ENCODE measurements around the gene RFFL.

RFFL gene

GRCh38 chr17:34996422-34997285, 66.9 kb downstream of the RFFL start:
- no peak overlapping the region for H3K9ac ChIP-seq (ENCODE audit: low read depth, low read length)
- H3K4me1 ChIP-seq (ENCODE audit: insufficient read depth, low read length), result no peaks in the 10 kb centered on the region
- H3K36me3 ChIP-seq (ENCODE audit: insufficient read depth, low read length), result peaks cover 68% of the 10 kb centered on the region
- H3K9me3 ChIP-seq (ENCODE audit: control insufficient read depth, insufficient read depth, low read length), result no peaks in the 10 kb centered on the region

- peaks cover 63% of the 10 kb centered on the region for H3K36me3 ChIP-seq (ENCODE audit: insufficient read depth, low read length)
- H3K9ac ChIP-seq (ENCODE audit: low read depth, low read length), result no peak overlapping the region
- H3K4me1 ChIP-seq (ENCODE audit: insufficient read depth, low read length), result no peaks in the 10 kb centered on the region
- no peaks in the 10 kb centered on the region for H3K9me3 ChIP-seq (ENCODE audit: control insufficient read depth, insufficient read depth, low read length)
These were observed 70.5 kb downstream of the RFFL start for GRCh38 chr17:34993031-34993430.

DNA sequence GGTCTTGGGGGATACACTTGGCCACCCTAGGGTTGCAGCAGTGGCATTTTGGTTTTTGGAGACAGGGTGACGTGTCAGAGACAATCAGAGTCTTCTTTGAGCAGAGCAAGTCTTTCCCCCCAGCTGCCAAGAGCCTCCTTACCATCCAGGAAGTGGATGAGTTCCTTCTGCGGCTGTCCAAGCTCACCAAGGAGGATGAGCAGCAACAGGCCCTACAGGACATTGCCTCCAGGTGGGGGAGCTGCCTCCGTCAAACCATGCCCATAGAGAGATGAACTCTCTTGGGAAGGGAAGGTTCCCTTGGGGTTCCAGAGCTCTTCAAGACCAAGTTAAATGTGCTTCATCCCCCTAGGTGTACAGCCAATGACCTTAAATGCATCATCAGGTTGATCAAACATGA, 71.9 kb downstream of the RFFL start:
- H3K36me3 ChIP-seq (ENCODE audit: insufficient read depth, low read length), result peaks cover 58% of the 10 kb centered on the region
- no peak overlapping the region for H3K9ac ChIP-seq (ENCODE audit: low read depth, low read length)
- H3K4me1 ChIP-seq (ENCODE audit: insufficient read depth, low read length), result no peaks in the 10 kb centered on the region
- H3K9me3 ChIP-seq (ENCODE audit: control insufficient read depth, insufficient read depth, low read length), result no peaks in the 10 kb centered on the region

DNA sequence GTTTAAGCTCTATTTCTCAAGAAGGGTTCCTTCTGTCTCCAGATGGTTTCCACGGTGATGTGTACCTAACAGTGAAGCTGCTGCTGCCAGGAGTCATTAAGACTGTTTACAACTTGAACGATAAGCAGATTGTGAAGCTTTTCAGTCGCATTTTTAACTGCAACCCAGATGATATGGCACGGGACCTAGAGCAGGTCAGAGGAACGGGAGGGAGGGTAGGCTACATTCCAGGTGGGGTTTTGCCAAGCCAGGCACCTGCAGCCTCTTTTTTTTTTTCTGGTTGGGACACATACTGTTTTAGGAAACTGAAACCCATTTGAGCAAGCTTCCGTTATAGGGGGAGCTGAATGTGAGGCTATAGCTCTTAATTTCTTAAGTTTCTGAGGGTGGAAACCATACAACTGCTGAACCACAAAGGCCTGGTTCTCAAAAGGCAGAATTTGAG, 72.6 kb downstream of the RFFL start:
- H3K36me3 ChIP-seq (ENCODE audit: insufficient read depth, low read length), result peaks cover 56% of the 10 kb centered on the region

DNA sequence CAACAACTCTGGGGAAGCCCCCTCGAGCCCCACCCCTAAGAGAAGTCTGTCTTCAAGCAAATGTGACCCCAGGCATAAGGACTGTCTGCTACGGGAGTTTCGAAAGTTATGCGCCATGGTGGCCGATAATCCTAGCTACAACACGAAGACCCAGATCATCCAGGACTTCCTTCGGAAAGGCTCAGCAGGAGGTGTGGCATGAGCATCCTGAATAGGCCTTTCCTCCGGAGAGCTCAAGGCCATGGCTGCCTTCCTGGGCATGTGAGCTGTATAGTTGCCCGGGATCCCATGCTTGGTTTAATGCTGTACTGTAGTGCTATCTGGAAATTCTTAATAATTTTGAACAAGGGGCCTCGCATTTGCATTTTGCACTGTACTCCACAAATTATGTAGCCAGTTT, 74.0 kb downstream of the RFFL start:
- Histone ChIP-seq H3K9me3 (ENCODE audit: control insufficient read depth, insufficient read depth, low read length) (no peaks in the 10 kb centered on the region), H3K36me3 (ENCODE audit: insufficient read depth, low read length) (peaks cover 44% of the 10 kb centered on the region), H3K4me1 (ENCODE audit: insufficient read depth, low read length) (no peaks in the 10 kb centered on the region), H3K9ac (ENCODE audit: low read depth, low read length) (no peak overlapping the region)

More for the DNA sequence above, 72.6 kb downstream of the RFFL start:
- no peaks in the 10 kb centered on the region for H3K4me1 ChIP-seq (ENCODE audit: insufficient read depth, low read length)
- no peak overlapping the region for H3K9ac ChIP-seq (ENCODE audit: low read depth, low read length)
- no peaks in the 10 kb centered on the region for H3K9me3 ChIP-seq (ENCODE audit: control insufficient read depth, insufficient read depth, low read length)

DNA sequence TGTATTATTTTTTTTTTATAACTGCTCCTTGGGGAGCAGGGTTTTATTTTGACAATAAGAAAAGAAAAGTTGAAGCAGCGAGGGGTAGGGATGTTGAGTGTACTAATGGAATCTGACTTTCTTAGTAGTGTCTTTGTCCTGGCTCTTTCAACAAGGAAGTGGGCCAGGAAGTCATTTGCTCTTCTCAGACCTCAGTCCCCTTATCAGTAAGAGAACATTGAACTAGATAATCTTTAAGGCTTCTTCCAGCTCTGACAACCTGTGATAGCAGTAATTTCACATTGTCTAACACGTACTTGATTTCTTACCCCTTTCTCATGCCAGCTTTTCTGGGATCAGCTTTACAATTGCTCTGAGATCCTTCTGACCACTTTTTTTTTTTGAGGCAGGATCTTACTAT, 74.9 kb downstream of the RFFL start:
- Histone ChIP-seq H3K9ac (ENCODE audit: low read depth, low read length) (no peak overlapping the region), H3K4me1 (ENCODE audit: insufficient read depth, low read length) (no peaks in the 10 kb centered on the region), H3K36me3 (ENCODE audit: insufficient read depth, low read length) (peaks cover 35% of the 10 kb centered on the region), H3K9me3 (ENCODE audit: control insufficient read depth, insufficient read depth, low read length) (no peaks in the 10 kb centered on the region)

- Histone ChIP-seq H3K4me1 (ENCODE audit: insufficient read depth, low read length) (no peaks in the 10 kb centered on the region), H3K36me3 (ENCODE audit: insufficient read depth, low read length) (peaks cover 34% of the 10 kb centered on the region), H3K9ac (ENCODE audit: low read depth, low read length) (no peak overlapping the region), H3K9me3 (ENCODE audit: control insufficient read depth, insufficient read depth, low read length) (no peaks in the 10 kb centered on the region)
These were observed 76.3 kb downstream of the RFFL start for GRCh38 chr17:34987232-34987631.

DNA sequence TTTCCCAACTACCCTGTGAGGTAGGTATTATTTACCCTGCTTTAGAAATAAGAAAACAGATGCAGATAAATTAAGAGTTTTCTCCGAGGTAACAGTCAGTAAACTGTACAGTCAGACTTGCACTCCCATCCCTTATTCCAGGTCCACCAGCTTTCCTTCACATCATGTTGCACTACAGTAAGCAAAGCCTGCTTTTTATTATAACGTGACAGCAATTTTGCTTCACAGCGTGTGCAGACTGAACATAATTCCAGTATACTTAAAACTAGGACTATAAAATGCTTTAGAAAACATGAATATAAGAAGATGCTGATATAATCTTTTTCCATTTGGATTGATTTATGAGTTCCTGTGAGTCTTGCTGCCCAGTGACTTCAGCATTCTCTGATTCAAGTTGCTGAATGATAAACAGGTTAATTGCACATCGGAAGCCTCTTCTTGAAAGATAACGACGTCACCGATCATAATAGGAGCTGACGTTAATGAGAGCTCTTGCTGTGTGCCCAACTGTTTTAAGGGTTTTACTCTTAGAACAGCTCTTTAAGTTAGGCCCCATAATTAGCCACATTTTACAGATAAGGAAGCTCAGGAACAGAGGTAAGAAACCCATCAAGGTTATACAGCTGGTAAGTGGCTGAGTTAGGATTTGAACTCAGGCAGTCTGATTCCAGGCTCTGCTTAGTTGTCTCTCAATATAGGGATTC, 81.8 kb downstream of the RFFL start:
- Histone ChIP-seq H3K4me1 (ENCODE audit: insufficient read depth, low read length) (no peaks in the 10 kb centered on the region), H3K9ac (ENCODE audit: low read depth, low read length) (peak overlapping the region; percentile 98), H3K36me3 (ENCODE audit: insufficient read depth, low read length) (peaks cover 17% of the 10 kb centered on the region), H3K9me3 (ENCODE audit: control insufficient read depth, insufficient read depth, low read length) (no peaks in the 10 kb centered on the region)

DNA sequence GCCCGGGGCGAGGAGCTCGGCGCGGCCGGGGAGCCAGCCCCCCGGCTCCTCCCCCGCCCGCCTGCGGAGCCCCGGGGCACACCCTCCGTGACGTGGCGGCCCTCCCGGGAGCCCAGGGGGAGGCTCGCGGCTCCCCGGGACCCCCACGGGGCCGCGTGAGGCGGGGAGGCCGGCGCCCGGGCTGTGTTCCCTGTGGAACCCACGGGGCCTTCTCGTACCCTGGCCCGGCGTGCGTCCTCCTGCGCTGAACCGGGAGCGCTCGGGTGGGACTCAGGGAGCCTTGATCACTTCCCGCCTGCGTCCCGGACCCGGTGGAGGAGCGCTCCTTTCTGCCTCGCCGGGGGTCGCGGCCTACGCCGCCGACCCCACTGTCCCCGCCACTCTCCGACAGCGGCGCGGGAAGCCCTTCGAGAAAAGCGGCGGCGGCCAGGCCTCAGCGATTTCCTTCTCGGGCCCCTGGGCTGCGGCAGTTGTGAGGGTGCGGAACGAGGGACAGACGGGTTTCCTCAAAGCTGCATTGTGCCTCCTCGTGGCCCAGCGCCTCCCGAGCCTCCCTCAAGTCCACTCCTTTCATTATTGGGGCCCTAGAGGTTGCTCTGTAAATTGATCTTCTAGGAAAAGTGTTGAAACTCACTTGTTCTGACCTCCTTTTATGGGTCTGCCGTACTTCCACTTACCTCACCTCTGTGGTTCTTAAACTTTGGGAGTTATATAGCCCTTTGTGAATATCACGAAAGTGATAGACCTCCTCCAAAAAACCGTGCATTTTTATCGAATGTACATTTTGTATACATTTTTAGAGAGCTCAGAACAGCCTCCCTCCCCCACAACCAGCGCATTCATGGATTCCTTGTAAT, 82.6 kb downstream of the RFFL start:
- Histone ChIP-seq H3K36me3 (ENCODE audit: insufficient read depth, low read length) (peaks cover 13% of the 10 kb centered on the region), H3K4me1 (ENCODE audit: insufficient read depth, low read length) (no peaks in the 10 kb centered on the region)

DNA sequence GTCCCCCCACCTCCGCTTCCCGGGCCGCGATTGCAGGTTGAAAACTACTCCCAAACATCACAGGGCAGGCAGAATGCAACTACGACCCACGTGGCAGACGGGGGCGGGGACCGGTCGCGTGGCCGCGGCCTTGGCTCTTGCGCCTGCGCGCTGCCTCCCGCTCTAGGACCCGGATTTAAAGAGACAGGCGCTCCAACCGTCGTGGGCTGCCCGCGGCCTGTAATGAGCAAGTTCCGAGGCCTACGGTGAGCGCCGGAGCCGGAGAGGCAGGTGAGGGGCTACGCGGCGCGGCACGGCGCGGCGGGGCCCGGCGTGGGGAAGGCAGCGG, 83.2 kb downstream of the RFFL start, which contains the start of gene LIG3:
LIG3 (plus strand) TSS at position 160 of the 328 bp plus-strand sequence. CDS start 2,494 bp downstream, outside the sequence.
- Histone ChIP-seq H3K9ac (ENCODE audit: low read depth, low read length) (peak within 1 kb of the TSS; percentile 98), H3K4me1 (ENCODE audit: insufficient read depth, low read length) (peaks cover under 1% of the 10 kb centered on the region; the same call in 1 of the 2 replicates), H3K36me3 (ENCODE audit: insufficient read depth, low read length) (peaks cover 13% of the 10 kb centered on the region), H3K9me3 (ENCODE audit: control insufficient read depth, insufficient read depth, low read length) (no peaks in the 10 kb centered on the region)

More for the DNA sequence above, 82.6 kb downstream of the RFFL start:
- Histone ChIP-seq H3K9me3 (ENCODE audit: control insufficient read depth, insufficient read depth, low read length) (no peaks in the 10 kb centered on the region), H3K9ac (ENCODE audit: low read depth, low read length) (peak overlapping the region; percentile 98)

GRCh38 chr17:34979650-34980352, 83.7 kb downstream of the RFFL start:
- Histone ChIP-seq H3K9me3 (ENCODE audit: control insufficient read depth, insufficient read depth, low read length) (no peaks in the 10 kb centered on the region), H3K9ac (ENCODE audit: low read depth, low read length) (peak overlapping the region; percentile 98; the same call in 1 of the 2 replicates), H3K4me1 (ENCODE audit: insufficient read depth, low read length) (peaks cover 6% of the 10 kb centered on the region; the same call in 1 of the 2 replicates), H3K36me3 (ENCODE audit: insufficient read depth, low read length) (peaks cover 13% of the 10 kb centered on the region)

GRCh38 chr17:34979153-34979552, 84.4 kb downstream of the RFFL start:
- Histone ChIP-seq H3K4me1 (ENCODE audit: insufficient read depth, low read length) (peaks cover 8% of the 10 kb centered on the region; the same call in 1 of the 2 replicates), H3K9me3 (ENCODE audit: control insufficient read depth, insufficient read depth, low read length) (no peaks in the 10 kb centered on the region), H3K36me3 (ENCODE audit: insufficient read depth, low read length) (peaks cover 13% of the 10 kb centered on the region), H3K9ac (ENCODE audit: low read depth, low read length) (0 out of 2 replicates have a peak overlapping the region, but pooled peaks have one; percentile 98)

Data from ES-I3 (cell line).